Uterus (tissue), 2 donors: ENCODE results near the gene OOSP2.

Experiments
- CTCF ChIP-seq, 4 experiments: fragments of 200-600 bp in 2 of 4; fragments of 450-650 bp in 2 of 4; sonication (generic) in 2 of 4; IDR thresholded peaks; one replicate each; pipeline ENCODE4 v1.5.1; 2016 to 2019; ENCODE audit warnings: antibody characterized with exemption in 4 of 4, mild to moderate bottlenecking in 2 of 4, moderate library complexity in 1 of 4
- POLR2A ChIP-seq, 2 donors: fragments of 450-650 bp; IDR thresholded peaks; one replicate each; pipeline ENCODE4 v1.6.1; 2016; ENCODE audit warnings: antibody characterized with exemption in 2 of 2, mild to moderate bottlenecking in 1 of 2, moderate library complexity in 1 of 2

DNA sequence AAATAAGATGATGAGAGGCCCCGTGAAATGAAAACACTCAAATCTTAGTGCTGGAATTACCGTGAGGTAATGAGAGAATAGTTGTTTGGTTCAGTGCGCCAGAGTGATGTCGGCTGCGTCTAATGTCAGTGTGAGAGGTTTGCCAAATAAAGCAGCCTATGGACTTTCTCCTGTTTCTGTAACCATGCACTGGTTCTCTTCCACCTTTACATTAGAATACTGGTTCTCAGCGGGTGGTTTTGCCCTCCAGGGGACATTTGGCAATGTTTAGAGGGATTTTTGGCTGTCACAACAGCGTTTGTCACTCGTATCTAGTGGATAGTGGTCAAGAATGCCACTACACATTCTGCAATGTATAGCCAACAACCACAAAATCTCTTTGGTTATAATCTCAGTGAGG is 22.2 kb upstream of the OOSP2 start:
- TF ChIP-seq CTCF (IDR thresholded peaks at IDR 0.05): no peak
- no peak for TF ChIP-seq POLR2A (IDR thresholded peaks at IDR 0.05)
